RPMI7951 (cell line): ENCODE results near the gene CYSTM1. TPM values are rescaled to one million over a fixed set of nuclear protein-coding genes. Genes with fewer than 3 reads are reported as not detected.

Experiments
- DNase-seq: peaks from one replicate; pipeline ENCODE4 v3.0.0-alpha.2; 2012; ENCODE audit warnings: low read depth
- total RNA-seq: library from RNA; depleted of rRNA; stranded (reverse); fragments of >200 nt; shearing (Covaris generic); gene quantifications from 2 replicates; pipeline ENCODE4 v1.2.3, GENCODE V29; 2014

CYSTM1 gene
- total RNA-seq, 1 experiment from 2014 or later: 29.1 TPM

DNA sequence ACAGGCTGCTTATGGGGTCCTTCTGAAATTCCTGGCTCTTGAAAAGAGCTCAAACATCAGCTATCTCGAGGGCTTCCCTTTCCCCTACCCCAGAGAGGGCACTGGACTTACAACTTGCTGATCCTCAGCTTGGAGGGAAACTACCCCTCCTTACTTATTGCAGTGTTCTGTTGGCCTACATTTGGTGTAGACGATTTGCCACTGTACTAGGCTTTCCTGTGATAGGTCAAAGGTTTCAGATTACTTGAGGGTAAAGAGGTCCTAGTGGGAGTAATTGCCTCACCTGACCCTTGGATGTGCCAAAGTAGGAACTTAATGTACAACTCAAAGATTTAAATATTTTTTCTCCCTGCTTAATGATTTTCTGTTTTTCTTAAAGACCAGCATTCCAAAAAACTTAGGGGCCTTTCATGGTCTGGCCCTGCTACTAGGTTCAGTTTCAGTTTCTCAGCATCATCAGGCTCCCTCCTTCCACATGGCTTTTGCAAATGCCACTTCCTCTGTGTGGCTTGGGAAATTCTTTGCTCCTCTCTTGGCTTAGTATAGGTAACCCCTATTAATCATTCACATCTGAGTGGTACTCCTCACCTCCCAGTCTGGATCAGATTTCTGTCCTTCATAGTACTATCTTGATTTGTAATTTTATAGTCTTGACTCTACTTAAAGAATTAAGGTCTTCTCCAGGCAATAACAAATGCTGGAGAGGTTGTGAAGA, 32.4 kb downstream of the CYSTM1 start:
- no peak for DNase-seq

DNA sequence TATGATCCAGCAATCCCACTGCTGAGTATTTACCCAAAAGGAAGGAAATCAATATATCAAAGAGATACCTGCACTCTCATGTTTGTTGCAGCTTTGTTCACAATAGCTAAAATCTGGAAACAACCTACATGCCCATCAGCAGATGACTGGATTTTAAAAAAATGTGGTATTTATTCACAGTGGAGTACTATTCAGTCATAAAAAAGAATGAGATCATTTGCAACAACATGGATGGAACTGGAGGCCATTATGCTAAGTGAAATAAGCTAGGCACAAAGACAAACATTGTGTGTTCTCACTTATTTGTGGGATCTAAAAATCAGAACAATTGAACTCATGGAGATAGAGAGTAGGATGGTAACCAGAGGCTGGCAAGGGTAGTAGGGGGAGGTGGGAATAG, 33.1 kb downstream of the CYSTM1 start:
- no peak for DNase-seq

DNA sequence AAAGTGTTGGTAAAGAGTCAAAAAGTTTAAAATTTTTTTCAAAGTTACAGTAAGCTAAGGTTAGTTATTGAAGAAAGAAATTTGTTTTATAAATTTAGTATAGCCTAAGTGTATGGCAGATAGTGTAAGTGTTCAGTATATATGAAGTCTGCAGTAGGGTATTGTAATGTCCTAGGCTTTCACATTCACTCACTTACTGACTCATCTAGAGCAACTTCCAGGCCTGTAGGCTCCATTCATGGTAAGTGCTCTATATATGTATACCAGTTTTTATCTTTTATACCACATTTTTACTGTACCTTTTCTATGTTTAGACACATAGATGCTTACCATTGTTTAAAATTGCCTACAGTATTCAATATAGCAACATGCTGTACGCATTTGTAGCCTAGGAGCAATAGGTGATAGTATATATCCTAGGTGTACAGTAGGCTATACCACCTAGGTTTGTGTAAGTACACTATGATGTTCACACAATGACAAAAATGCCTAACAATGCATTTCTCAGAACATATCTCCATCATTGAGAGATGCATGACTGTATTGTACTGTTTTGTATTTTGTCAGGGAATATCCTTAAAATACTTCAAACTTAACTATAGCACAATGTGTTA, 38.5 kb downstream of the CYSTM1 start:
- DNase-seq: no peak

DNA sequence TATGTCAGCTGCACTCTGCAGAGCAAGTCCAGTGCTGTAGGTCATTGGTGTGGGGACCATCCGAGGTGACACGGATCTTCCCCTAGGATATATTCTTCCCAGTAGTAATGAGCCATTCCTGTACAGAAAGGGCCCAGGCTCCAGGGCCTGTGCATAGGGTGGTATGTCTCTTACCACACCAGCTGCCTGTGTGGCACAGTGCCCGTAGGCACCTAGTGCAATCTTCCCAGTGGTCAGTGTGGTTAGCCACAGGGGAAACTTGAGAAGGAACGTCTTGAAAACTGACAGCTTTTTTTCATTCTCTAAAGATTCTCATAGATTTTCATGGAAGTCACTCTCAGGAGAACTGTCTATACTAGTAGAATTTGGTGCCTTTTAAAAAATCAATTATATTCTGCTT, 39.8 kb downstream of the CYSTM1 start:
- peak; percentile 96 for DNase-seq

DNA sequence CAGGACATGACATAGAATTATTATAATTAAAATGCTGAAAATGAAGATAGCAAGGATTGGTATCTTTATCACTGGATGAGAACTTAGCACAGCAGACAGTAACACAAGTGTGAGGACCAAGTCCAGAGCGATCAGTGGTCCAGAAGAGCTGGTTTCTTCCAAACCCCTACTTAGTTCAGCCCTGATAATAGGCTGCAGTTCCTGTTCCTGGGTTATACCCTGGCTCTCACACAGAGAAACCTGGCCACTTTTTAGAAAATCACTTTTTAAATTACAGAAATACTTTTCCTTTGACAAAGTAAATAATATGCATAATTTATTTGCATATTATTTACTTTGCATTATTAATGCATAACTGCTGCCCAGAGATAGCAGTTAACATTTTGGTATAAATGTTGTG, 40.3 kb downstream of the CYSTM1 start:
- DNase-seq: no peak

DNA sequence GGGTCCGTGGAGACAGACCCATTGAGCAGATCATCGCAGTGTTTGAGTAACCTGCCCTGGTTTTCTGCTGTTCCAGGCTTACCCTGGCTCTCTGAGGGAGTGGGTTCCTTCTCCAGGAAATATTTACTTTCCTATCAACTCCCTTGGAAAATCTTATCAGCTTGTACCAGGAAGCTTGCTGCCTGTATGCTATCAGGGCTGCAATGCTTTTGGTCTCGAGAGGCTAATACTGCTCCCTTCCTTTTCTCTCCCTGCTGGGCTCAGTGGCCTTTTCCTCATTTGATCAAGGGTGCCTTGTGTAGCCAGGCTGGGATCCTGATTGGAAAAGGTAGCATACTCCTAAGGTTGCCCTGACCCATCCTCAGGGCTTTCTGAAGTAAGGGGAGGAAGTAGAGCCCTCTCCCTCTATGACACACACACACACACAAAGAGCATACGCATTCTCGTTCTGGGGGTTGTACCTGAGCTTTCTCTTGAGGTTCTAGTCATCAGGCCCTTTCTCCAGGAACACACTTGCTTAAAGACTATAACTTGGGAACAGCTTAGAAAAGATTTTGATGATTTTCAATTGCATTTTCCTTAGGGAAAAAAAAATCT, 41.6 kb downstream of the CYSTM1 start:
- DNase-seq: no peak

DNA sequence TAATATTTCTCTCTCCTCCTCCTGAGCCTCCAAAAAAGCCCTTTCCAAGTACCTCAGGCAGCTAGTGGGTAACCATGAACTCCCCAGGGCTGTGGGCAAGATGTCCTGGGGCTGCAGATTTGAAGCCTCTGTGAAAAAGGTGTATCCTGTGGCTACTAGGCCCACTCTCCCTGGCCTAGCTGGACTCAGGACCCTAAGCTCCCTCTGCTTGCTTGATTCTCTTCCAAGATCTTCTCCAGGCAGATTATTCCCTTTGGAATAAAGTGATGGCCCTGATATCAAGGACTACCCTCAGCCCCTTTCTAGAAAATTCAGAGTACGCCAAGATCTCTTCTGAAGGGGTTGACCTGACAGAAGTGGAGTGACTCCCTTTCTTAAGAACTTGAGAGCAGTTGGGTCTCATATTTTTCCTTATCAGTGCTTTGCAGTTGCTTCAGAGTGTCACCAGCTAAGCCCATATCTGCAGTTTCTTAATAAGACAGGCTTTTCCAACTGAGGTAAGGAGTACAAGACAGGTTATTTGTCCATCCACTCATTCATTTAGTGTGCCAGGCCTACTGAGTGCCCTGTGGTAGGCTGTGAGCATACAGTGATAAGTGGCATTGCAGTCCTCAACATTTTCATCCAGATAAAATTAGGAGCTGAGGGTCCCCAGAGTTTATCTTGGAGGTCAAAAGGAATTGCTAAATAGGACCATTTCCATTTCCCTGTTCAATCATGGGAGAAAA, 42.5 kb downstream of the CYSTM1 start:
- DNase-seq: no peak

DNA sequence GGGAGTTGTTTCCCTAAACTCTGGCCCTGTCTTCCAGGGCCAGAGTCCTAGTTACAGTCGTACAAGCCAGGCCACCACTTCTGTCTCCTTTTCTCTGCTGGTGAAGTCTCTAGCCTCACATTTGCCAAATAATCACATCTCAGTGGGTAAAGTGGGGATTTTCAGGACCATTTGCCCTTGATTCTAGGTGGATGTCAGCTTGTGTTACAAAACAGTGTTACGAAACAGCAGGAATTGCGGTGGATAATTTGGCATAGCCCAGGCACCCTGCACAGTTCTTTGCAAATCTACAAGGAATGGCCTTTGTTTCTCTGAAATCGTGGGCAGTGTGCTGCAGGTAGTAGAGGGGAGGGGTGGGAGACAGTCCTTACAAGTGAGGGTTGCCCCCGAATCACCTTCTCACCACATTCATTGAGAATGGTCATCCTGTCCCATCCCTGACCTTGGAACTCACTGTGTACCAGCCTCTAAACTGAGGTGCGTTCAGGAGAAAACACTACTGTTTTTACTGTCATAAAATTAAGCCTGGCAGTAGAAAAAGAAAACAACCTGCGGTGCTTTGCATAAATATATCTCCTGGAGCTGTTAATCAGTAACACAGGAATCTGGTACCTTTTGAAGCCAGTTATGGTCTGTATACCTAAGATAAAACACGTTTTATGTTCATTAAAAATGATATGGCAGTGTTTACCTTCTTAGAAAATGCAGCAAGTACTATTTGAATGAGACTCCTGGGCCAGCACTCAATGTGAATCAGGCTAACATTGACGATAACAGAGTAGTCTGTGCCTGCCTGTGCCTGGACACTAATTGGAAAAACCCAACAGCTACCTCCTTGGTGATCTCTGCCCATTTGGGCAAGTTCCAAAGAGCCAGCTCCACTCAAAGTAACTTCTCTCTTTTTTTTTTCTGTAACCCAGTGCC, 44.3 kb downstream of the CYSTM1 start:
- peak; percentile 30 for DNase-seq

DNA sequence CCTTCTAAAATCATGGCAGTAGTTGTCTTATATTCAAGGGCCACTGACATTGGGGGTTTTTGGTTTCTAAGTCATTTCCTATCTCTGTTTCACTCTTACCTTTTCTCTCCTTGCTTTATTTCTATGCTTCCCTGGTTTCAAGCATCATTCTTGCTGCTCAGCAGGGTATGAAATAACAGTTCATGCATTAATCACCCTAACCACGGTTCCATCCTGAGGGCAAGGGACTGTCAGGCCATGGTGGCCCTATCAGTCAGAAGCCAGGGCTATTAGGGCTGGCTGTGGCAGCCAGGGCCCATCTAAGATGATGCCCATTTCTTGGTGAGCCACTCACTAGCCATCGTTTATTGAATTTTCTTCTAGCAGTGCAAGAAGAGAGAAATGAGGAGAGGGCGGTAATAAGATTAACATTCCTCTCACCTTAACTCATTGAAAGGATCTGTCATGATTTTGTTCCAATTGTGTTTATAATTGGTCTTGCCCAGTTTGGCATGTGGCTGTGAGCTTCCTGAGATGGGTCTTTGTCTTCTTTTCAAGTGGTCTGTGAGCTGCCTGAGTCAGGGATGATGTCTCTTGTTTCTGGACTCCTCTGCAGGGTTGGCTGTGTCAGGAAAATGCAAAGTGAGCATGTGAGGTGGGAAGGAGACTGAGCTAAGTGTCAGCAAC, 45.2 kb downstream of the CYSTM1 start:
- peak; percentile 69 for DNase-seq

DNA sequence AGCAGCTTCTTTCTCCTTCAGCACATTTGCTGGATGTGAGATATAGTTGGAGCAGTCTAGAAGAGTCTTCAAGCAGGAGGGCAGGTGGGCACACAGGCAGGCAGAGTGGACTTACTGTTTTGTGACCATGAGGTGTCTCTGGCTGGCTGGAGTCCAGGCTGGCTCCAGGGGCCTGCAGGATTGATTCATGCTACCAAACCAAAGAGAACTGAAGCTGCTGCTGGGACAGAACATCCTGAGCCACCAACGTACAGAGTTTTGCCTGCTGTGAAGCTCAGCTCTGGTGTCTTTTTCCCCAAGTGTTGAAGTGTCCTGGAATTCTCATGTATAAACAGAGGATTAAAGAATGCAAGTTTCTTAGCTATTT, 45.7 kb downstream of the CYSTM1 start:
- DNase-seq: no peak

DNA sequence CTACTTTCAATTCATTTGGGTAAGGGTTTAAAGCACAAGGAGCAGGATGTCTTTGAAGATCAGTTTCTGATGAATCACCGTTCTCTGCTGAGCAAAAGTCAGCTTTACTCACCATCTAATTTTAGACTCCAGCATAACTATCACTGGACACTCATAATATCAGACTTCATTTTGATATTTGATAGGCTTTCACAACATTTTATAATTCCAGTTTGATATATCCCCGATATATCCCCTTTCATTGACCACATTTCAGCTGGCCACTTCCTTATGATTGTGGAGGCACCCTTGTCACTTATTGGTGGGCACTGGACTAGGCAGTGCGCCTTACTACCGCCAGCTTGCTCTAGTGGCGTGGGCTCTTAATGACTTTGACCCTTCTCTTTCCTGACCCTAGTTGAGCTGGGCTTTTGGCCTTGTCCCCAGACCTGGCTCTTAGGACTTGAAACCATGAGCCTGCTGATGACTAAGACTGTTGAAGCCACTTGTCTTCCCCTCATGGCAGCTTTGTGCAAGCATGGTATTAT, 46.8 kb downstream of the CYSTM1 start:
- peak; percentile 76 for DNase-seq

DNA sequence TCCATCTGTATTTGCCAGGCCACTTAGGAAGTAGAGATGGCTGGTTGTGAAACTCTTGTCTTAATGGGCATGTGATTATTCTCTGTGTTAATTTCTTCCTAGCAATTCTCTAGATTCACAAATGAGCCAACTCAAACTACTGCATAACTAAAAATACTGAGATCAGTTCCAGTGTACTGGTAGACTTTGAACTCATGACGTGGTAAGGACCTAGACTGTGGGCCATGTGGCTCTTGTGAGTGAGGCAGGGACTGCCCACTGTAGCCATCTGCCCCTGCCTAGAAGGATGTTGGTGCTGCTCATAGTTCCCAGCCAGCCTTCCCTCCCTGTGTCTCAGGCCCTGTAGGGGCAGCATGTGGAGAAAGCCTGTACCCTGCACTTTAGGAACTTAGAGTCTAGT, 47.4 kb downstream of the CYSTM1 start:
- no peak for DNase-seq

DNA sequence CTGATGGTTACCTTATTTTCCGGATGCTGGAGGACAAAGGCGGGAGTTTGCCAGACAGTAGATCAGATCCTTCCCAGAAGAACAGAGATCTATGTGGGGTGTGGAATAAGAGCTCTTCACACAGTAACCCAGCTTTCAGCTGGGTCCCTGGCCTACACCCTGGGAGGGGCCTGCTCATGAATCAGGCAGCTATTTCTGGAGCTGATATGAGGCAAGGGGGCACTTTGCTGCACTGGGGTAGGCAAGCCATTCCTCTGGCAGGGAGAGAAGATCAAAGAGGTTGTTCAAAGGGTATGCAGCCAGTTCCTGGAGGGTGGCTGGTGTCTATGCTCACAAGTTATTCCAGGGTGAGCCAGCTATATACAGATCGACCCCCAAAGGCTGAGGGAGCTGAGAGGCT, 48.6 kb downstream of the CYSTM1 start:
- DNase-seq: no peak

DNA sequence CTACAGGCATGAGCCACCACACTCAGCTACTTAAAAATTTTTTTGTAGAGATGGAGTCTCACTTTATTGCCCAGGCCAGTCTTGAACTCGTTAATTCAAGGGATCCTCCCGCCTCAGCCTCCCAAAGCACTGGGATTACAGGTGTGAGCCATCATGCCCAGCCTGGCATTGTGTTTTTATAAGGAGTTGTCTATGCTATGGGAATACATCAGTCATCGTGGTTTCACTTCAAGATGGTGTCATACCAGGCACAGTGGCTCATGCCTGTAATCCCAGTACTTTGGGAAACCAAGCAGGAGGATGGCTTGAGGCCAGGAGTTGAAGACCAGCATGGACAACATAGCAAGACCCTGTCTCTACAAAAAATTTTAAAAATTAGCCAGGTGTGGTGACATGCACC, 49.7 kb downstream of the CYSTM1 start:
- DNase-seq: peak; percentile 21

DNA sequence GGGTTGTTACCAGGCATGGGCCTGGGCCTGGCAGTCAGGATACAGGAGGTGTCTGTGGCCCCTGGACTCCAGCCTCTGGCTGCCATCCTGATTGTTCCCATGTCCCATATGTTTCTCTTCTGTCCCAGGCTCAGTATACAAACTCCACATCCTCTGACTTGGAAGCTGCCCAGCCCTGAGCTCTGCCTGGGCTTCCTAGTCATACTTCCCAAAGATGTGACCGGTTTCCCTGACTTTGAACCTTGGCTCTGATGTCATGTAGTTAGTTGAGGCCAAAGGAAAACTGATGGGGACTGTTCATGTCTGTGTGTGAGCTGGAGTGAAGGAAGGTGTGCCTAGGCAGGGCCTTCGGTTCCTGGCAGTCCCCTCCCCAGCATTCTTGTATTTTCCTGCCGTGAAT, 50.4 kb downstream of the CYSTM1 start:
- no peak for DNase-seq

DNA sequence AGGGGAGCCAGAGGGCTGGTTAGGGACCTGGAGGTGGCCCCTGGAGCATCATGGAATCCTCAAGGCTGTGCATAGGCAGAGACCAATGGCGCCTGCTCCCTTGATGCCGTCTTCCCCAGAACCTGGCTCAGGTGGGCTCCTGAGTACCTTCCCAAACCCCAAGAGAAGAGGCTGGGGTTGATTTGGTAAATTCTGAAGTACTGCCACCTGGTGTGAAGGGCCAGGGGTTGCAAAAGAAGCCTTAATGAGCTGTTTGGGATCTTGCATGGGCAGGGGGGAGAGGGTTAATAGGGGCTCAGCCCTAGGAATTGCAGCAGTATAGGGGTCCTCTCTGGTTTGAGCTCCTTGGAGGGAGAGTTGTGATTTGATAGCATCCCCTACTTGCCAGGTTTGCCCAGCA, 52.1 kb downstream of the CYSTM1 start:
- no peak for DNase-seq

DNA sequence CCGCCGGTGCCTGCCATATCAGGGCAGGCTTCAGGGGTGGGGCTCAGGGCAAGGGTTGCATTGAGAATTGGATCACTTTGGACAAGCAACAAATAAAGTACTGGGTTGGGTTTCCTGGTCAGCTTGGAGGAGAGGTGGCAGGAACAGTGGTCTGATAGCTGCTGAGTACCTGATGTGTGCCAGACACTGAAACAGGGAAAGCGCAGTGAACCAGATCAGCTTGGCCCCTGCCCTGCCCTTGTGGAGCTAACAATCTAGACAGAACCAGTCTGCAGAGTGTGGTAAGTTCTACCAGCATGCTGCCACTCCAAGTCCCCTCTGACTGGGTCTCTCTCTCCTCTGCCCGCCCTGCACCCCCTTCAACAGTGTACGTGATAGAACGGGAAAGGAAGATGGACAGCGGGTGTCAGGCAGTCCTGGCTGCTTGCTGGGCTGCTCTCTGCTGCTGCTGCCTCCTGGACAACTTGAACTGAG, 53.4 kb downstream of the CYSTM1 start:
- no peak for DNase-seq

DNA sequence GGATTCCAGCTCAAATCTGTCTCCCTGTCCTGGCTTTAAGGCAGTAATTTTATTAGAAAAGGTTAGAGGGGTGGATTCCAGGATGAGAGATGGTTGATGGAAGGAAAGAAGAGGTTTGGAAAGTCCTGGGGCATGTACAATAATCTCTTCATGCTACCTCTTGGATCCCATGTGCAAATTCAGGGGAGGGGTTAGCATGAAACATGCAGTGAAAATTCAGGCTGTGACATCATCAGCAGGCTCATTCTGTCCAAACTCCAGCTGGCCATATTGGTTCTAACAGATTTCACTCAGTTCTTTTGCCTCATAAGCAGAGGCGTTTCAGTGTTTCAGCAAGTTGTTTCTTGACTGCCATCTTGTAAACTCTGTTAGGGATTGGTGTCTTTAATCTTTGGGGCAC, 55.4 kb downstream of the CYSTM1 start:
- no peak for DNase-seq

DNA sequence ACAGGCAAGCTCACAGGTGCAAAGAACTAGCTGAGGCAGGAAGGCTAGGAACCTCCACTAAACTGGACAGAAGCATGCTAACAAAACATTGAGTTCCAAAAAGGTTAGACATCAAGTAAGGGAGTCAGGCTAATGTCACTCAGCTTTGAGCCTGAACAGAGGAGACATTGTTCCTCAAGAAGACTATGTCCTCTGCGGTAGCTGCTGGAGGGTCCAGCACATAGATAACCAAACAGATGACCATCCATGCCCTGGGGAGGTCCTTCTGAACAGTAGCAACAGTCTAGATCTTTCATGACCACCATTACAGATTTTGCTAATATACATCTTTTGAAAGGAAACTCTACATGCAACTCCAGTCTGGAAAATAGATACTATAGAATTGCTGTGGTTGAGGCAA, 57.7 kb downstream of the CYSTM1 start:
- peak; percentile 23 for DNase-seq

DNA sequence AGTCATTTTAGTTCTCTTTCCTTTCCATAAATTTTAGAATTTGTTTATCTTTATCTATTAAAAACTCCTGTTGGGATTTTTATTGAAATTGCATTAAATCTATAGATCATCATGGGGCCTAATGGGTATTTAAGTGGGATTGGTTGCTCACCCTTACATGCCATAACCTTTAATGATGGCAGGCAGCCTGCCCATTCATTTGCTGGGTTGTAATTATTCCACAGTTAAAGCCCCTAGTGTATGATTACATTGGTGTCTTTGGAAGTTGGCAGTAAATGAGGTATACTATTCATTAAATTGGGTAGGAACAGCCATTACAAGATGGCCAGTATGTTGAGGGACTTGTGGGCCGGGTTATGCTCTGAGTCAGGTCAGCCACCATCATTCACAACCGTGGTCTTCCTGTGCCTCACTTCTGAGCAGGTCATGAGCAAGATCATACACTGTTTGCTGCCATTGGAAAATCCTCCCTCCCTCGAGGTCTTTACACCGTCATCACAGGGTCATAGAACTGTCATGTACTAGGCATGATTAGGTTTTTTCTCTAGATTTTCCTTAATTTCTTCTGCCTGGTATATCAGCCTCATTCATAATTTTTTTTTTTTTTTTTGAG, 59.5 kb downstream of the CYSTM1 start:
- DNase-seq: no peak
